HG03175 (cell line): ENCODE results near the gene SPIC.

ENCODE experiments used
- ATAC-seq: cut with Tn5 transposase; IDR thresholded peaks from one replicate; pipeline ENCODE4 v1.9.1; 2021; ENCODE audit warnings: mild to moderate bottlenecking, moderate library complexity; ENCODE audit not compliant: unreplicated experiment

The SPIC gene

GRCh38 chr12:101527682-101528081, 52.5 kb downstream of the SPIC start:
- ATAC-seq = no peak

GRCh38 chr12:101536069-101536674, 61.0 kb downstream of the SPIC start:
- no peak for ATAC-seq
